Hematopoietic multipotent progenitor cell treated with erythropoietin and hydrocortisone succinate and interleukin-3 and kit ligand, for 4 days (in vitro differentiated cells): ENCODE data around the gene EPB41L1.

ENCODE experiments used
- DNase-seq: peaks from one replicate; pipeline ENCODE4 v3.0.0-alpha.2; 2015

EPB41L1 gene

DNA sequence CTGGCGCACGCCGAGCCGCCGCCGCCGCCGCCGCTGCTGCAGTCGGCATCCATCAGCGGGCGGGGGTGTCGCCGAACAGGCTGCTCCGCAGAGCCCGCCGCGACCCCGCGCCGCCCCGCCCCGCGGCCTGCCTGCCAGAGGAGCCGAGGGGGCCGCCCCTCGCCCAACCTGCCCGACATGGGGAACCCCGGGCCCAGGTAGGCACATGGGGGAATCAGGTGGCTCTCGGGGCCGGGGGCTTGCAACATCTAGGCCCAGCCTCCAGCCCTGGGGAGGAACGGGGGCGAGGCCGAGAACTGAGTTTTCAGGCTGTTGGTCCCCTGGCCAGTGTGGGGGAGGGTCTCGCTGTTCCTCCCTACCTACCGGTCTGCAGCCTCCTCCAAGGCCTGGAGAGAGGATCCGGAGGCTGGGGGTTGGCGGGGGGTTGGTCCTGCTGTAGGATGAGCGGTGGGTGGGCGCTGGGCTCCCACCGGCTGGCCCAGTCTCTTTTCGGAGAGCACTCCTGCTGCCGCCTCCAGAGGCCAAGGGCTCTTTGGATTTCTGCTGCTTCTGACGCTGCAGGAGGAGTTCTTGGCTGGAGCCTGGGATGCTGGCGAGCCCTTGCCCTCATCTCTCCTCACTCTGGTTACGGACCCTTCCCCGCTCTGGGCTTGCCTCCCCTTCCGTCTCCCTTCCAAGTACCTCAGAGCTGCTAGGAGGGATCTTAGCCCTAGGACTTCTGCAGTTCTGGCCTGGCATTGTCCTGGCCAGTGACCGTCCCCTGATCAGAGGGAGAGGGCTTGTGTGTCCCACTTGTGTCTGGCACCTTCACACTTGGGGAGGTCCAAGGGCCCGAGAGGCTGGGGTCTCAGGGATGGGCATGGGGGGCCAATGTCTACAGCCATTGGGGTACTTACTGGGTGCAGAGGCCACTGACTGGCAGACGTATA is at the start of gene EPB41L1:
Gene EPB41L1 (plus strand): TSS at position 41 of the 929 bp plus-strand sequence. CDS start 19,038 bp downstream, outside the sequence.
- DNase-seq = no peak

GRCh38 chr20:36104856-36105255 is 49.7 kb upstream of the EPB41L1 start:
- no peak for DNase-seq

DNA sequence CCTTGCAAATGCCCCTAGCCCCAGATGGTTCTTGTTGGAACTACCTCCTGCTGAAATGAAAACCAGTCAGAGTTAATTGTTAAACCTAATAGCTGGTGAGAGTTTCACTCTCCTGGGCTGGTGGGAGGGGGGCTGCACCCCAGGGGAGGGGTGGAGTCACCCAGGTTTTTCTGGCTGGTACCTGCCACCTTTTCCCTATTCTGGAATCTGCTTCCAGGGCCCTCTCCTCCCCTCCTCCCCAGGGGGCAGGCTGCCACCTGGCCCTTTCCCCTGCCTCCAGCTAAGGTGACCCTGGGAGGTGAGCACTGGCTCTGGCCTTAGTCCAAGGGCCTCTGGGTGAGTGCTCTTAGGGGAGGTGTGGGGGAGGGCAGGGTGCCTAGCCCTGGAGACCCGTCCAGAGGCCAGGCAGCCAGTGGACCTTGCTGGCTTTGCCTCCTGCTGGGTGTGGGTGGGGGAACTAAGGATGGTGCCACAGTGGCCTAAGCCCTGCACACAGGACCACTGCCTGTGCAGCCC is 48.8 kb upstream of the EPB41L1 start:
- no peak for DNase-seq

GRCh38 chr20:36106606-36107005 is 47.9 kb upstream of the EPB41L1 start:
- DNase-seq = no peak

DNA sequence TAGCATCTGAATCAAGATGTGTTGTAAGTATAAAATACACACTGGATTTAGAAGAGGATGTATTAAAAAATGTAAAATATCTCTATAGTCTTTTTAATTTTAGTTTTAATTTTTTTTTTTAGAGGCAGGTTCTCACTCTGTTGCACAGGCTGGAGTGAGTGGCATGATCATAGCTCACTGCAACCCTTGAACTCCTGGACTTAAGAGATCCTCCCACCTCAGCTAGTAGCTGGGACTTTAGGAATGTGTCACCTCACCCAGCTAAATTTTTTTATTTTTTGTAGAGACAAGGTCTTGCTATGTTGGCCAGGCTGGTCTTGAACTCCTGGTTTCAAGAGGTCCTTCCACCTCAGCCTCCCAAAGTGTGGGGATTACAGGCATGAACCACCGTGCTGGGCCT is 46.7 kb upstream of the EPB41L1 start:
- no peak for DNase-seq

DNA sequence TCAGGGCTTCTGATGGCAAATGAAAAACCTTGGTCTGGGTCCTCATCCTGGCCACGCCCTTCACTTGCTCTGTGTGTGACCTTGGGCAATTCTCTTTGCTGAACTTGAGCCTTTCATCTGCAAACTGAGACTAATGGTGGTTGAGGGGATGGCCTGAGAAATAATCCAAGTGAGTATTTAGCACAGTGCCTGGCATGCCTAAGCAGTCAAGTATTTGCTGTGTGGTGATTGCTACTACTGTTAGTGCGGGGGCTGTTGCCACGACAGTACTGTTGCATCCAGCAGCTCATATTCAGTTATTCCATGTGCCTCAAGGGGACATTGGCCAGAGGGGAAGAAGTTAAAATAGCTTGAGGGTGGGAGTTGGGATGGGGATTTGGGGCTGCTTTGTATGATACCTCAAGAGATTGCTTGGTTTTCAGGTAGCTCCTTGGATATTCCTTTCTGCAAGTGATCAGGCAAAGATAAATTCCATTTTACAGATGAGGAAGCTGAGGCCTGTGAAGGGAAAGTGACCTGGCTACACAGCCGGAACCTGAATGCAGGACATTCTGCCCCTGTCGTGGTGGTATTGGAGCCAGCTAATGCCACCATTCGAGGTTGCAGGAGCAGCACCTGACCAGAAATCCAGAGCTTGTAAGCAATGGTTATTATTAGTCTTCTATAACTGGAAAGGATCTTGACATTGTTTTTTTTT is 45.1 kb upstream of the EPB41L1 start:
- no peak for DNase-seq

DNA sequence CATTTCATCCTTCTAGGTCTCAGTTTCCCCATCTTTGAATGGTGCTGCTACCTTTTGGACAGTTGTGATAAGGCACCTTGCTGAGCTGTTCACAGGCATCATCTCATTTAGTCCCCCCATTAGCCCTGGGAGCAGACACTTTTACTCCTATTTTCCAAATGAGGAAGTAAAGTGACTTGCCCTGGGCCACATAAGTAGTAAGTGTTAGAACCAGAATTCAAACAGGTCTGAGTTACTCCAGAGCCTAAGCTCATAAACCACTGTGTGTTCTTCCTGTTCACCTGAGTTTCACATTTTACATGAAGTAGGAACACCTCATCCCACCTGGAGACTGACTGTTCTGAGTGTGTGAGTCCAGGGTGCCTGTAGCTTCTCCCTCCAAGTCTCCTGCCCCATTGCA is 43.5 kb upstream of the EPB41L1 start:
- no peak for DNase-seq

GRCh38 chr20:36112112-36112511 is 42.4 kb upstream of the EPB41L1 start:
- no peak for DNase-seq

GRCh38 chr20:36113036-36113435 is 41.5 kb upstream of the EPB41L1 start:
- no peak for DNase-seq

DNA sequence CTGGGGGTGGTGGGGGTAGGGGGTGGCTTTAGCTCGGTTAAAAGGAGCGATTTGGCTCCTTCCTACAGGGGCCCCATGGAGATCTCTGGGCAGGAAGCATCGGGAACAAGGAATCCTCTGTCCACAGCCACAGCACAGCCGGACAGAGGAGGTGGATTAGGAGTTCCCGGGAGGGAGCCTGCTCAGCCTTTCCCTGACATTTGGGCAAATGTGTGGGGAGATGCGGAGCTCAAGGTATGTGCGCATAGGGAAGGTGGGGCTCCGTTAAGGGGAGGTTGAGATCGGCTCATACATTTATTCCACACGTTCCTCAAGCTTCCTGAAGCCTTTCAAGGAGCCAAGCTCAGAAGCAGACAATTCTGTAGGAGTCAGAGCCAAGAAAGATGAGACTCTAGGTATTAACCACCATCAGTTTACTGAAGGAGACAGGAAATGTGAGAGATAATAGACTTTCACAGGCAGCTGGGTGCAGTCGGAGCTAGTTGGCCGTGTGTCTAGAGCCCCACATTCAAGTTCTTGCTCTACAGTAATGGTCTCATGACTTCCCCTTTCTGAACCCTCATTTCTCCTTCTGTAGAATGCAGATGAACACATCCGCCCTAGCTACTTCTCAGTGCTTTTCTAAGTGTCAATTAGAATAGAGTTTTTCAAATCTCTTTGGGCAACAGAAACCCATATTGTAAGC is 40.8 kb upstream of the EPB41L1 start:
- peak; percentile 75 for DNase-seq

- DNase-seq = no peak
Measured at GRCh38 chr20:36114707-36115106, 39.8 kb upstream of the EPB41L1 start.

- DNase-seq = no peak
Measured at GRCh38 chr20:36115925-36116324, 38.6 kb upstream of the EPB41L1 start.

DNA sequence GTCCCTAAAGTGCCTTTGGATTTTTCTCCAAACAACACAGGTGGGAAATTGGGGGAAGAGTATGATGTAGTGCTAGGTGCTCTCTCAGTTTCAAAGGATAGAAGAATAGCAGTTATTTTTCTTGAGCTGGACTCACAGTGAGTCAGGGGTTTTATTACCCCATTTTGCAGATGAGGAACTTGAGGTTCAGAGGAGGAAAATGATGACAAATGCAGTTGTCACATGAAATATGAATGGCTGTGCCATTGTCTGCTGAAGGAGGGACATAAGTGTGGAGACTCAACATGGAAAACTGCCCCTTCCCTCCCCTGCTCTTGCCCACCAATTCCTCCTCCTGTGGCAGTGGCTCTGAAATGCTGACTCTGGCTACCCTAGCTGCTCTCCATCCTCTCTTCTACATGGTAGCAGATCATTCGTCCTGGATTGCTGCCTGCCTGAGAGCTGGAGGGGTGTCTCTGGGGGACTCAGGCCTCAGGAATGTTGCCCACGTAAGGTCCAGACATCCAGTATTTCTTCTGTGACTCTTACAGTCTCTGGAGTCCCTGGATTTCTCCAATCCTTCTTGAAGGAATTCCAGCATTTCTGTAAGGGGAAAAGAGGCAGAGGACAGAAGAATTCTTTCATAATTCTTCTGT is 37.6 kb upstream of the EPB41L1 start:
- DNase-seq = no peak

GRCh38 chr20:36117638-36118037 is 36.9 kb upstream of the EPB41L1 start:
- DNase-seq = no peak

GRCh38 chr20:36118371-36118770 is 36.2 kb upstream of the EPB41L1 start:
- no peak for DNase-seq

DNA sequence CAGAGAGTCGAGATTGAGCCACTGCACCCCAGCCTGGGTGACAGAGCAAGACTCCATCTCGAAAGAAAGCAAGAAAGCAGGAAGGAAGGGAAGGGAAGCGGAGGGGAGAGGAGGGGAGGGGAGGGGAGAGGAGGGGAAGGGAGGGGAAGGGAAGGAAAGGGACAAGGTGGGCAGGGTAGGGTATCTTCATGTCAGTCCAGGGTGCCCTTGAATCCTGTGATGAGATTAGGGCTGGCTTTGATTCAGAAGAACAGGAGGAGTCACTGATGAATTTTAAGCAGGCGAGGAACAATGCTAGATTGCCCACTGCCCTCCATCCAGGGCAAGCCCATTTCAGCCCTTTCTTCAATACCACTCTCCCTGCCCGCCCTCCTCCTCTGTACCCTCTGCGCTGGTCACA is 35.0 kb upstream of the EPB41L1 start:
- DNase-seq = no peak

GRCh38 chr20:36120241-36120640 is 34.3 kb upstream of the EPB41L1 start:
- DNase-seq = no peak

DNA sequence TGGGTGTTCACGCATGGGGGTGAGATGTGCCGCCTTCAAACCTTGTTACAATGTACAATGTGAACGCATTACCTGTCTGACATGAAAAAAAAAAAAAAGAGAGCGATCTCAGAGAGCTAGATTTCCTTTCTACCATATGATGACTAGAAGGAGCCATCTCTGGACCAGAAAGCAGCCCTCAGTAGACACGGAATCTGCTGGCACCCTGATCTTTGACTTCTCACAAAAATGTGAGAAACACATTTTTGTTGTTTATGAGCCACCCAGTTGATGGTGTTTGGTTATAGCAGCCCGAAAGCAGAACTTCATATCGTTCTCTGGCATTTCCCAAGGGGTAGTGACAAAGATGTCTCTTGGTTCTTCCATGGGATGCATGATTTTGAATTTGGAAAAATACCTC is 33.5 kb upstream of the EPB41L1 start:
- DNase-seq = no peak

- DNase-seq = no peak
Measured at GRCh38 chr20:36121981-36122930, 32.3 kb upstream of the EPB41L1 start.

DNA sequence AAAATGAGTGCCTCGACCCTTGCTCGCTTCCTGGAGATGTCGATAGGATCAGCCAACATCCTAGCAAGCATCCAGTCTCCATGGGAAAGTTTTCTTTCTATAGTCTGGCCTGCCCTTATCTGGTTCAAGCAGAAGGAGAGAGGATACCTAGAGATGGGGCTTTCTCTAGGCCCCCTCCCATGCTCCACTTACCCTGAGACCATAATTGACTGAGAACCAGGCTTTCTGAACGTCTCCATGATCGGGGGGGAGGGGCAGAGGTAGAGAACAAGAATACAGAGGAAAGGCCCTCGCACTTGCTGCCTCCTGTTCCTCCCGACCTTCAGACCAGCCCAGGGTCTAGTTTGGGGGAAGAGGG is 31.6 kb upstream of the EPB41L1 start:
- no peak for DNase-seq

DNA sequence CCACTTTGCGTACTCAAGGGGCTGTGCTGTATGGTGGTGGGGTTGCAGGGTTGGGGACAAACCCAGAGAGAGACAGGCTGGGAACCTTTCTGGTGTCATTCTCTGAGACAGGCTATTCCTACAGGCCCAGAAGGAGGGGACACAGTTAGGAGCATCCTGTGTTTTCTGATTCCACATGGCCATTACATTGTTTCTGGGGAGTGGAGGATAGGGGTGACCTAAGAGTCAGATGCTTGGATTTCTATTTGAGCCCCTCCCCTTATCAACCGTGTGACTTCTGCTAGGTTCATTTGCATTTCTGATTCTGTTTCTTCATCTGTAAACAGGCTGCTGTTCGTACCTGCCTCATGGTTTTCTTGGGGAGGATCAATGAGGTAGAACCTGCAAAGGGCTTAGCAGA is 29.4 kb upstream of the EPB41L1 start:
- no peak for DNase-seq
